Measurements from ENCODE around the gene WBP2NL.

WBP2NL gene

DNA sequence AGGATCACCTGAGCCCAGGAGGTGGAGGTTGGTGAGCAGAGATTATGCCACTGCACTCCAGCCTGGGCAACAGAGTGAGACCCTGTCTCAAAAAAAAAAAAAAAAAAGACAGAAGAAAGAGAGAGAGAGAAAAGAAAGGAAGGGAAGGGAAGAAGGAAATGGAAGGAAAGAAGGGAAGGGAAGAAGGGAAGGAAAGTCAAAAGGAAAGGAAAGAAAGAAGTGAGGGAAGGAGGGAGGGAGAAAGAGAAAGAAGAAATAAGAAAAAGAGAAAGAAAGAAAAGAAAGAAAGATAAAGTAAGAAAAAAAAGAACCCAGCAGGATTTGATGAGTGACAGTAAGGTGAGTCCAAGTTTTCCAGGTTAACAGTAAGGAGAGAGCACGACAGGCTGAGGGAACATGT, 19.6 kb downstream of the WBP2NL start:
- no peak for DNase-seq (ENCODE audit: low read depth)
- H3K4me3 ChIP-seq (ENCODE audit: low read depth, low read length): no peak overlapping the region

GRCh38 chr22:42021571-42021970, 23.0 kb downstream of the WBP2NL start:
- no peak for DNase-seq (ENCODE audit: low read depth)
- H3K4me3 ChIP-seq (ENCODE audit: low read depth, low read length): no peak overlapping the region

GRCh38 chr22:42022162-42022847, 23.7 kb downstream of the WBP2NL start:
- no peak overlapping the region for H3K4me3 ChIP-seq (ENCODE audit: low read depth, low read length)

GRCh38 chr22:42025421-42025820, 26.8 kb downstream of the WBP2NL start:
- no peak for DNase-seq (ENCODE audit: low read depth)
- no peak overlapping the region for H3K4me3 ChIP-seq (ENCODE audit: low read depth, low read length)

More at GRCh38 chr22:42022162-42022847, 23.7 kb downstream of the WBP2NL start:
- no peak for DNase-seq (ENCODE audit: low read depth)

DNA sequence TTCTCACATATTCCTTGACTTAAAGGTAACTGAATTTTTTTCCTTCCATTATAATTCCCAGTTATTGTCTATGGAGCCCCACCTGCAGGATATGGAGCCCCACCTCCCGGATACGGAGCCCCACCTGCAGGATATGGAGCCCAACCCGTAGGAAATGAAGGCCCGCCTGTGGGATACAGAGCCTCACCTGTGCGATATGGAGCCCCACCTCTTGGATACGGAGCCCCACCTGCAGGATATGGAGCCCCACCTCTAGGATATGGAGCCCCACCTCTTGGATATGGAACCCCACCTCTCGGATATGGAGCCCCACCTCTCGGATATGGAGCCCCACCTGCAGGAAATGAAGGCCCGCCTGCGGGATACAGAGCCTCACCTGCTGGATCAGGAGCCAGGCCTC, 28.1 kb downstream of the WBP2NL start:
- no peak overlapping the region for H3K4me3 ChIP-seq (ENCODE audit: low read depth, low read length)
- no peak for DNase-seq (ENCODE audit: low read depth)

- no peak overlapping the region for H3K4me3 ChIP-seq (ENCODE audit: low read depth, low read length)
- DNase-seq (ENCODE audit: low read depth): no peak
These were observed 34.9 kb downstream of the WBP2NL start for GRCh38 chr22:42033263-42034181.

- no peak overlapping the region for H3K4me3 ChIP-seq (ENCODE audit: low read depth, low read length)
- DNase-seq (ENCODE audit: low read depth): no peak
These were observed 36.7 kb downstream of the WBP2NL start for GRCh38 chr22:42035256-42035655.

GRCh38 chr22:42039271-42039670, 40.7 kb downstream of the WBP2NL start:
- no peak for DNase-seq (ENCODE audit: low read depth)
- H3K4me3 ChIP-seq (ENCODE audit: low read depth, low read length): no peak overlapping the region

GRCh38 chr22:42041784-42042183, 43.2 kb downstream of the WBP2NL start:
- no peak overlapping the region for H3K4me3 ChIP-seq (ENCODE audit: low read depth, low read length)
- no peak for DNase-seq (ENCODE audit: low read depth)

DNA sequence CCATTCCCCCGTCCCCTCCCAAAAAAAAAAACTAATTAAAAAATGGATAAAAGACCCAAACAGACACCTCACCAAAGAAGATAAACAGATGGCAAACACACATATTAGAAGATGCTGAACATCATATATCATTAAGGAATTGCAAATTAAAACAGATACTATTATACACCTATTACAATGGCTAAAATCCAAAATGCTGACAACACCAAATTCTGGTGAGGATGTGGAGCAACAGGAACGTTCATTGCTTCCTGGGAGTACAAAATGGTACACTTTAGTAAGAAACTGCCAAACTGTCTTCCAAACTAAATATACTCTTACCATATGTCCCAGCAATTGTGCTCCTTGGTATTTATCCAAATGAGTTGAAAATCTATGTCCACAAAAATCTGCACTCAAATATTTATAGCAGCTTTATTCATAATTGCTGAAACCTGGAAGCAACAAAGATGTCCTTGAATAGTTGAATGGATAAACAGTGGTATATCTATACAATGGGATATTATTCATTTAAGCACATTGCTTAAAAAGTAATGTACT, 52.1 kb downstream of the WBP2NL start:
- no peak for DNase-seq (ENCODE audit: low read depth)
- no peak overlapping the region for H3K4me3 ChIP-seq (ENCODE audit: low read depth, low read length)

DNA sequence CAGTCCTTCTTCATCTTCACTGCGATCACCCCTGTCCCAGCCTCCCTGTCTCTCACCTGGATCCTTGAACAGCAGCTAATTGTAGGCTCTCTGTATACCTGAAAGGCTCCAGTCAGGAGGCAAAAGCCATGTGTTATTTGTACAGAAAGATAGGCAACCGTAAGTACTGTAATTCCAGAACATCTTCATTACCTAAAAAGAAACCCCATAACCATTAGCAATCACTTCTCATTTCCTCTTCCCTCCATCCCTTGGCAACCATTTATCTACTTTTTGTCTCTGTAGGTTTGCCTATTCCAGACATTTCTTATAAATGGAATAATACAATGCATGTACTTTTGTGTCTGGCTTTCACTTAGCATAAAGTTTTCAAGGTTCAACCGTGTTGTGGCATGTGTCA, 54.2 kb downstream of the WBP2NL start:
- no peak for DNase-seq (ENCODE audit: low read depth)
- no peak overlapping the region for H3K4me3 ChIP-seq (ENCODE audit: low read depth, low read length)

DNA sequence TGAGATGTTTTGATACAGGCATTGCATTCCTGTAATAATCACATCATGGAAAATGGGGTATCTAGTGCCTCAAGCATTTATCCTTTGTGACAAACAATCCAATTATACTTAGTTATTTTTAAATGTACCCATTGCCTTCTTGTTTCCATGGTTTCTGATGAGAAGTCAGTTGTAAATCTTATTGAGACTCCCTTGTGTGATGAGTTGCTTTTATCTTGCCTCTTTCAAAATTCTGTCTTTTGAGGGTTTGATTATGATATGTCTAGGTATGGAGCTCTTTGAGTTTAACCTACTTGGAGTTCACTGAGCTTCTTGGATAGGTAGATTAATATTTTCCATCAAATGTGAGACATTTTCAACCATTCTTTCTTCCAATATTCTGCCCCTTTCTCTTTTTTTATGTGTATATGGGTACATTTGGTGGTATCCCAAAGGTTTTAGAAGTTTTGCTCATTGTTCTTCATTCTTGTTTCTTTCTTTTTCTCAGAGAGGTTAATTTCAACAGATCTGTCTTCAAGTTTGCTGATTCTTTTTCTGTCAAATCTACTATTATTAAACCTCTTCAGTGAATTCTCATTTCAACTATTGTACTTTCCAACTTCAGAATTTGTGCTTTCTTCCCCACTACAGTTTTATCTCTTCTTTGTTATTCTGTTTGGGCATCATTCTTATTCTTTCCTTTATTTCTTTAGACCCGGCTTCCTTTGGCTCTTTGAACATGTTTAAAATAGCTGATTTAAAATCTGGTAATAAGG, 58.3 kb downstream of the WBP2NL start:
- no peak for DNase-seq (ENCODE audit: low read depth)
- H3K4me3 ChIP-seq (ENCODE audit: low read depth, low read length): no peak overlapping the region

GRCh38 chr22:42060489-42060888, 61.9 kb downstream of the WBP2NL start:
- no peak overlapping the region for H3K4me3 ChIP-seq (ENCODE audit: low read depth, low read length)
- no peak for DNase-seq (ENCODE audit: low read depth)

- DNase-seq (ENCODE audit: low read depth): no peak
- H3K4me3 ChIP-seq (ENCODE audit: low read depth, low read length): no peak overlapping the region
These were observed 62.5 kb downstream of the WBP2NL start for GRCh38 chr22:42061041-42061440.

GRCh38 chr22:42062506-42063170, 64.0 kb downstream of the WBP2NL start:
- no peak for DNase-seq (ENCODE audit: low read depth)
- no peak overlapping the region for H3K4me3 ChIP-seq (ENCODE audit: low read depth, low read length)

- H3K4me3 ChIP-seq (ENCODE audit: low read depth, low read length): no peak overlapping the region
- no peak for DNase-seq (ENCODE audit: low read depth)
These were observed 66.0 kb downstream of the WBP2NL start for GRCh38 chr22:42064629-42065028.

DNA sequence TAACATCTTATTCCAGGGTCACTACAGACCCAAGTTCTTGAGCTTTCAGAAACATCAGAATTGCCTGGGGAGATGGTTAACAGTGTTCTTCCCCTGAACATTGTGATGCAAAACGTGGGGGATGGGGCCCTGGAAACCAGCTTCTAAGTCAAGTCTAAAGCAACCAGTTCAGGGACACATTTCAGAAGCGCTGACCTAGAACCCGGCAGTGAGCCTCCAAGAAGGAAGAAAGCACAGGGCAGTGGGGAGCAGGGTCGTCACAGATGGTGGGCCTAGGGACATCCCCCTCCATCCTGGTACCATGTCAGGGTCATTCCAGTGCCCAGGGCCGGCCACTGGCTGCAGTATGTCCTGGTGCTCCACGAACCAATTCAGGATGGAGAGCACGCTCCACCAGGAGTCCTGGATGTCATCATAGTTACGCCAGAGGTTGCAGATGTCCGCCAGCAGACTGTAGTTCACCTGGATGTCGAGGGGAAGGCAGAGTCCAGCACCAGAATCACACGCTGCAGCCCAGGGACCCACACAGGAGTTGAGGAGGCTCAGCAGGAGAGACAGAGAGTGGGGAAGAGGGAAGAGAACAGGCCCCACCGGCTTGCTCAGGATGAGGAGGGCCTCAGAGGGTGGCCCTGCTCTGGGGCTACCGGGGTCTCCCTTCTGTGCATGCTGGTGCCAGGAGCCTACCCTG, 67.0 kb downstream of the WBP2NL start:
- H3K4me3 ChIP-seq (ENCODE audit: low read depth, low read length): no peak overlapping the region
- no peak for DNase-seq (ENCODE audit: low read depth)

- H3K4me3 ChIP-seq (ENCODE audit: low read depth, low read length): no peak overlapping the region
- DNase-seq (ENCODE audit: low read depth): no peak
These were observed 67.7 kb downstream of the WBP2NL start for GRCh38 chr22:42066126-42066761.
